ENCODE results near the gene NRG3. TPM values are rescaled to one million over a fixed set of nuclear protein-coding genes. Genes with fewer than 3 reads are reported as not detected.

NRG3 gene
- total RNA-seq, 1 donor from 2014 or later: 6.1 TPM

GRCh38 chr10:82206831-82207230 is 331.8 kb downstream of the NRG3 start:
- Mint-ChIP-seq H3K4me1 (ENCODE audit: unreplicated experiment) (no peaks in the 10 kb centered on the region), H3K27ac (no peak overlapping the region), H3K36me3 (no peaks in the 10 kb centered on the region), H3K9me3 (no peaks in the 10 kb centered on the region), H3K4me3 (no peak overlapping the region), H3K27me3 (no peaks in the 10 kb centered on the region)
- TF ChIP-seq CTCF (conservative IDR thresholded peaks at IDR 0.05): no peak
- no peak for DNase-seq (ENCODE audit: extremely low spot score, unreplicated experiment)

DNA sequence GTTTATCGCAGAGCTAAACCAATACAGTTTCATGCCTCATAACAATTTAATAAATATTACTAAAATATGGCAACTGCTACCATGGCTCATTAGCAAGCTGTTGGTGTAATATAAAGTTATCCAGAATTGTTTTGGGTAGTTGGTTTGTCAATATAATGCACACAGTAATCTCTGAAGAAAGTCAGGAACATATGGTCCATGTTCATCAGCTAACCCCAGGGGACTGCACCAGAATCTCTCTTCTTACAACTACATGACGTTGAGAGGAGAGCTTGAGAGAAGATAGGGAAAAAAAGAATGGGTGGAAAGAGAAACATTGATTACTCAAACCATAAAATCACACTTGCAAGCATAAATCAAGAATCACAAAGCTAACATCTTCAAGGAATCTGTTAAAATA is 333.7 kb downstream of the NRG3 start:
- Mint-ChIP-seq H3K4me3 (no peak overlapping the region), H3K27ac (no peak overlapping the region), H3K9me3 (no peaks in the 10 kb centered on the region), H3K36me3 (no peaks in the 10 kb centered on the region), H3K4me1 (ENCODE audit: unreplicated experiment) (no peaks in the 10 kb centered on the region), H3K27me3 (no peaks in the 10 kb centered on the region)
- no peak for TF ChIP-seq CTCF (conservative IDR thresholded peaks at IDR 0.05)
- DNase-seq (ENCODE audit: extremely low spot score, unreplicated experiment): no peak

DNA sequence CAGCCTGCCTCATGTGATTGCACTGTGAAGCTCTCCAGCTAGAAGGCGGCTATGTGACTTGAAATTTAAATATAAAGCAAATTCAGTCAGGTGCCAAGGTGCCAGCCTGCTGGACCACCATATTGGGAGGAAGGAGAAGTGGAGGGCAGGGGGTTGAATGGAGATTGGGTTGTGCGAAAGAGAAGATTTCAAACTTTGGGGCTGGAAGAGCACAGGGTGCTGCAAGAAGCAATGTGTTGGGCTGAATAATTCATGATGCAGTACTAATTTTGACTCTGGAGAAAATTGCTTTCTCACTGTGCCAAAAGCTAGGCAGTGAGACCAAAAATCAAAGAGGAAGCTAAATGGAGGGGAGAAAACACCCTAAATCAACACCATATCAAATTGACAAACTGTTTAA is 335.3 kb downstream of the NRG3 start:
- DNase-seq (ENCODE audit: extremely low spot score, unreplicated experiment): no peak
- Mint-ChIP-seq H3K4me3 (no peak overlapping the region), H3K27me3 (no peaks in the 10 kb centered on the region), H3K4me1 (ENCODE audit: unreplicated experiment) (no peaks in the 10 kb centered on the region), H3K9me3 (no peaks in the 10 kb centered on the region), H3K36me3 (no peaks in the 10 kb centered on the region), H3K27ac (no peak overlapping the region)
- TF ChIP-seq CTCF (conservative IDR thresholded peaks at IDR 0.05): no peak

- H3K4me3 Mint-ChIP-seq: no peak overlapping the region
- no peaks in the 10 kb centered on the region for H3K4me1 Mint-ChIP-seq (ENCODE audit: unreplicated experiment)
- H3K27me3 Mint-ChIP-seq: no peaks in the 10 kb centered on the region
- no peak for TF ChIP-seq CTCF (conservative IDR thresholded peaks at IDR 0.05)
- H3K9me3 Mint-ChIP-seq: no peaks in the 10 kb centered on the region
- no peak for DNase-seq (ENCODE audit: extremely low spot score, unreplicated experiment)
- H3K36me3 Mint-ChIP-seq: no peaks in the 10 kb centered on the region
- H3K27ac Mint-ChIP-seq: no peak overlapping the region
Measured at GRCh38 chr10:82211346-82211745, 336.4 kb downstream of the NRG3 start.

GRCh38 chr10:82212753-82213152 is 337.8 kb downstream of the NRG3 start:
- Mint-ChIP-seq H3K9me3 (no peaks in the 10 kb centered on the region), H3K36me3 (no peaks in the 10 kb centered on the region), H3K4me3 (no peak overlapping the region), H3K4me1 (ENCODE audit: unreplicated experiment) (no peaks in the 10 kb centered on the region), H3K27me3 (no peaks in the 10 kb centered on the region), H3K27ac (no peak overlapping the region)
- TF ChIP-seq CTCF (conservative IDR thresholded peaks at IDR 0.05): no peak
- no peak for DNase-seq (ENCODE audit: extremely low spot score, unreplicated experiment)

- no peaks in the 10 kb centered on the region for H3K4me1 Mint-ChIP-seq (ENCODE audit: unreplicated experiment)
- no peaks in the 10 kb centered on the region for H3K27me3 Mint-ChIP-seq
- no peak overlapping the region for H3K27ac Mint-ChIP-seq
- H3K4me3 Mint-ChIP-seq: no peak overlapping the region
- no peaks in the 10 kb centered on the region for H3K9me3 Mint-ChIP-seq
- no peaks in the 10 kb centered on the region for H3K36me3 Mint-ChIP-seq
- DNase-seq (ENCODE audit: extremely low spot score, unreplicated experiment): no peak
- TF ChIP-seq CTCF (conservative IDR thresholded peaks at IDR 0.05): no peak
Measured at GRCh38 chr10:82213784-82214183, 338.8 kb downstream of the NRG3 start.

All from type B pancreatic cell (in vitro differentiated cells).